Placental epithelial cell (primary cell): Measurements from ENCODE around the gene MRPS26. TPM values are rescaled to one million over a fixed set of nuclear protein-coding genes. Genes with fewer than 3 reads are reported as not detected.

Experiments
- total RNA-seq: library from RNA; depleted of rRNA; stranded (reverse); fragments of >200 nt; gene quantifications from 2 replicates; pipeline ENCODE4 v1.2.3, GENCODE V29; 2012

The MRPS26 gene
- total RNA-seq, result 21.6 and 27.7 TPM in 2 replicates

DNA sequence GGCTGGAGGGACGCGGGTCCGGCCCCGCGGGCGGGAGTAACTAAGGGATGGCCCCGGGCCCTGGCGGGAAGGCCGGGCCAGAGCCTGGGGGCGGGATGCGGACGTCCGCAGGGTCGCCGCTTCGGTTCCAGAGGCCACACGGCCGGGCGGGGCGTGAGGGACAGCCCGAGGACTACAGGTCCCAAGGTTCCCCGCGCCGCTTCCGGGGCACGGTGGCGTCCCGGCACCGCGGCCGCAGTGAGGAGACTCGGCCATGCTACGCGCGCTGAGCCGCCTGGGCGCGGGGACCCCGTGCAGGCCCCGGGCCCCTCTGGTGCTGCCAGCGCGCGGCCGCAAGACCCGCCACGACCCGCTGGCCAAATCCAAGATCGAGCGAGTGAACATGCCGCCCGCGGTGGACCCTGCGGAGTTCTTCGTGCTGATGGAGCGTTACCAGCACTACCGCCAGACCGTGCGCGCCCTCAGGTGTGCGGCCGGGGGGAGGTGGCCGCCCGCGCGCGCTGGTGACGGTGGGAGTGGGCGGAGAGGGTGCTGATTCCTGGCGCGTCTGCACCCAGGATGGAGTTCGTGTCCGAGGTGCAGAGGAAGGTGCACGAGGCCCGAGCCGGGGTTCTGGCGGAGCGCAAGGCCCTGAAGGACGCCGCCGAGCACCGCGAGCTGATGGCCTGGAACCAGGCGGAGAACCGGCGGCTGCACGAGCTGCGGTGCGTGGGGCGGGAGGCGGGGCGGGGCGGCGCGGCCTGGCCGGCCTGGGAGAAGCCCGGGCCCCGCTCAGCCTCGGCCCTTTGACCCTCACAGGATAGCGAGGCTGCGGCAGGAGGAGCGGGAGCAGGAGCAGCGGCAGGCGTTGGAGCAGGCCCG is at the start of gene MRPS26:
Gene MRPS26, plus strand, starts transcription at position 237 of the 861 bp plus-strand sequence. Its CDS starts 17 bp downstream, at position 254.

DNA sequence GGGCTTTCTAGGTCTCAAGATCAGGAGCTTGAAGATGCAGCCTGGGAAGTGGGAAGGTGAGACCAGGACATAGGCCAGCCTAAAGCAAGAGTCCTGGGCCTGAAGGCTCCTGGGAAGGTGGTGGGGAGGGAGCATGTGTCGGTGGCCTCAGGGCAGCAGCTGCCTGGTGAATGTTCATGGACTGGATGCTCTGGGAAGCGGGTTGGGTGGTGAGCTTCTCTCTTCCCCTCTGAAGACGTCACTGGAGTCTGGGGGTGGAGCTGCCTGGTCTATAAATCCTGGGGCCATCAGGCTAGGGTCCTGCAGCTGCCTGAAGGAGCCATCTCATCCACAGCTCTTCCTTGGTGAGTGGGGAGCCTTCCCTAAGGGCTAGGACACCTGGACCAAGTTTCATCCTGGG is 2.5 kb upstream of the MRPS26 start, which contains the start of gene GNRH2:
Gene GNRH2, plus strand, starts transcription at position 301 of the 400 bp plus-strand sequence. CDS start 793 bp downstream, outside the sequence.

GRCh38 chr20:3071610-3072529 is 26.0 kb downstream of the MRPS26 start, which contains the start of gene OXT:
Gene OXT (plus strand): TSS chr20:3071620. CDS start chr20:3071656, 36 bp downstream.

DNA sequence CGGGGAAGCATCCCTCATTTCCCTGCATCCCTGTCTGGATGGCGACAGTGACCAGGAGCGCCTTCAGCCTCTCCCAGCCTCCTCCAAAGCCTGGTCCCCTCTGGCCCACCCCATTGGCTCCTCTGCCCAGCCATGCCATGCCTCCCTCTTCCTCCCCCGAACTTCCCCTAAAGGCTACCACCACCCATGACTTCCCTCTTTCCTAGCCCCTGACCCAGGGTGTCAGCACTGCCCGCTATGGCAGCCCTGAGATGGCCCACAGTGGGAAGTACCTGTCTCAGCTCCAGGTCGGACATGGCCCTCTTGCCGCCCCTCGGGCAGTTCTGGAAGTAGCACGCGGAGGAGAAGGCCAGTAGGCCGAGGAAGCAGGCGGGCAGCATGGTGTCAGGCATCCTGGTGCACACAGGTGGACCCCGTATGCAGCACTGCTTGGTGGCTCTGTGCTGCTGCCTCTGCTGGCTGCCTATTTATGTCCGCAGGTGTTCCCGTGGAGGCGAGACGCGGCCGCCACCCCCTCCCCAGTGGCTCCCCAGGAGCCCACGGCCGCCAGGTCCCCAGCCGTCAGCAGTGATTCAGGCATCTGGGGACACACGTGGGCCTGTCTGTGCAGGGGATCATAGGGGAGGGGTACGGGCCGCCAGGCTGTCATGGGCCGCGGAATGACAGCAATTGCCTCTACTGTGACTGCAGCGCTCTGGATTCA is 38.6 kb downstream of the MRPS26 start, which contains the start of gene AVP:
Gene AVP, minus strand, starts transcription at position 442 of the 703 bp plus-strand sequence. Its CDS starts 50 bp downstream, at position 392.

Other genes starting within 250 kb of the MRPS26 start
- gene CPXM1, start 245.4 kb upstream of the MRPS26 start, total RNA-seq, result under 0.01 TPM in 1 of 2 replicates, not detected in the other
- gene C20orf141, start 231.1 kb upstream of the MRPS26 start, total RNA-seq, result not detected in 2 replicates
- gene TMEM239, start 229.7 kb upstream of the MRPS26 start, total RNA-seq, result not detected in 2 replicates
- 39.0 and 54.6 TPM in 2 replicates for gene PCED1A, start 205.4 kb upstream of the MRPS26 start, total RNA-seq
- gene VPS16, start 205.3 kb upstream of the MRPS26 start, total RNA-seq, result 30.6 and 42.0 TPM in 2 replicates
- gene PTPRA, start 172.6 kb upstream of the MRPS26 start, total RNA-seq, result 29.1 and 35.5 TPM in 2 replicates
- gene GNRH2, start 2.4 kb upstream of the MRPS26 start, total RNA-seq, result 0.39 TPM in 1 of 2 replicates, not detected in the other
- gene OXT, start 25.6 kb downstream of the MRPS26 start, total RNA-seq, result not detected in 2 replicates
- gene AVP, start 38.7 kb downstream of the MRPS26 start, total RNA-seq, result not detected in 2 replicates
- 12.6 and 16.8 TPM in 2 replicates for gene FASTKD5, start 113.8 kb downstream of the MRPS26 start, total RNA-seq
- gene UBOX5, start 113.8 kb downstream of the MRPS26 start, total RNA-seq, result 6.3 TPM in 2 replicates
- gene LZTS3, start 127.5 kb downstream of the MRPS26 start, total RNA-seq, result 6.1 and 6.7 TPM in 2 replicates
- gene DDRGK1, start 158.6 kb downstream of the MRPS26 start, total RNA-seq, result 16.1 and 17.3 TPM in 2 replicates
- 25.1 and 34.5 TPM in 2 replicates for gene ITPA, start 163.4 kb downstream of the MRPS26 start, total RNA-seq
- gene SLC4A11, start 193.1 kb downstream of the MRPS26 start, total RNA-seq, result 1.6 and 2.2 TPM in 2 replicates